Dendritic cell treated with granulocyte-macrophage colony-stimulating factor and Interleukin-4, amounts not matched to agents 40 ng/mL and 50 ng/mL, for 4 days (primary cell): Measurements from ENCODE around the gene ZMYND11.

Experiments used
- H3K27ac Mint-ChIP-seq: one replicate; pipeline ENCODE4 v1.8.0; 2022; ENCODE audit warnings: mild to moderate bottlenecking, mixed read lengths
- H3K27me3 Mint-ChIP-seq: one replicate; pipeline ENCODE4 v1.8.0; 2022; ENCODE audit warnings: mild to moderate bottlenecking, mixed read lengths
- H3K36me3 Mint-ChIP-seq: one replicate; pipeline ENCODE4 v1.8.0; 2022; ENCODE audit warnings: low read depth, mixed read lengths
- H3K4me1 Mint-ChIP-seq: one replicate; pipeline ENCODE4 v1.8.0; 2022; ENCODE audit warnings: low read depth, mixed read lengths
- H3K4me3 Mint-ChIP-seq: one replicate; pipeline ENCODE4 v1.8.0; 2022; ENCODE audit warnings: mild to moderate bottlenecking, moderate library complexity, mixed read lengths
- H3K9me3 Mint-ChIP-seq: one replicate; pipeline ENCODE4 v1.8.0; 2022; ENCODE audit warnings: mixed read lengths
- intact Hi-C: fragments of 100-400 bp; cut with micrococcal nuclease; formaldehyde crosslinking; loops from one replicate; pipeline ENCODE4 v1.15.0; 2022

The ZMYND11 gene

GRCh38 chr10:230758-231157 is 95.5 kb downstream of the ZMYND11 start:
- Mint-ChIP-seq H3K27me3 (no peaks in the 10 kb centered on the region), H3K9me3 (no peaks in the 10 kb centered on the region), H3K4me1 (no peaks in the 10 kb centered on the region), H3K36me3 (peaks cover 10% of the 10 kb centered on the region), H3K27ac (no peak overlapping the region), H3K4me3 (no peak overlapping the region)
- intact Hi-C loops = no loop called here

- H3K9me3 Mint-ChIP-seq = no peaks in the 10 kb centered on the region
- no peak overlapping the region for H3K27ac Mint-ChIP-seq
- no peak overlapping the region for H3K4me3 Mint-ChIP-seq
- no peaks in the 10 kb centered on the region for H3K27me3 Mint-ChIP-seq
- H3K36me3 Mint-ChIP-seq = peaks cover 10% of the 10 kb centered on the region
- intact Hi-C loops = no loop called here
- no peaks in the 10 kb centered on the region for H3K4me1 Mint-ChIP-seq
Measured at GRCh38 chr10:232061-232460, 96.8 kb downstream of the ZMYND11 start.

- no peak overlapping the region for H3K27ac Mint-ChIP-seq
- H3K4me3 Mint-ChIP-seq = no peak overlapping the region
- H3K9me3 Mint-ChIP-seq = no peaks in the 10 kb centered on the region
- intact Hi-C loops = no loop called here
- H3K27me3 Mint-ChIP-seq = no peaks in the 10 kb centered on the region
- peaks cover 10% of the 10 kb centered on the region for H3K36me3 Mint-ChIP-seq
- H3K4me1 Mint-ChIP-seq = no peaks in the 10 kb centered on the region
Measured at GRCh38 chr10:232878-233277, 97.6 kb downstream of the ZMYND11 start.

GRCh38 chr10:234708-235406 is 99.6 kb downstream of the ZMYND11 start:
- H3K27ac Mint-ChIP-seq = no peak overlapping the region
- no peaks in the 10 kb centered on the region for H3K27me3 Mint-ChIP-seq
- no peak overlapping the region for H3K4me3 Mint-ChIP-seq
- no peaks in the 10 kb centered on the region for H3K9me3 Mint-ChIP-seq
- H3K4me1 Mint-ChIP-seq = no peaks in the 10 kb centered on the region
- intact Hi-C loops = no loop called here
- H3K36me3 Mint-ChIP-seq = peaks cover 11% of the 10 kb centered on the region

GRCh38 chr10:235915-236314 is 100.7 kb downstream of the ZMYND11 start:
- no peaks in the 10 kb centered on the region for H3K27me3 Mint-ChIP-seq
- H3K4me1 Mint-ChIP-seq = no peaks in the 10 kb centered on the region
- H3K4me3 Mint-ChIP-seq = no peak overlapping the region
- peaks cover 18% of the 10 kb centered on the region for H3K36me3 Mint-ChIP-seq
- no peak overlapping the region for H3K27ac Mint-ChIP-seq
- intact Hi-C loops = no loop called here
- no peaks in the 10 kb centered on the region for H3K9me3 Mint-ChIP-seq

- peaks cover 16% of the 10 kb centered on the region for H3K36me3 Mint-ChIP-seq
- no peaks in the 10 kb centered on the region for H3K9me3 Mint-ChIP-seq
- H3K27me3 Mint-ChIP-seq = no peaks in the 10 kb centered on the region
- intact Hi-C loops = no loop called here
- no peaks in the 10 kb centered on the region for H3K4me1 Mint-ChIP-seq
- H3K4me3 Mint-ChIP-seq = no peak overlapping the region
- no peak overlapping the region for H3K27ac Mint-ChIP-seq
Measured at GRCh38 chr10:239109-239508, 103.9 kb downstream of the ZMYND11 start.

- no peaks in the 10 kb centered on the region for H3K4me1 Mint-ChIP-seq
Measured at GRCh38 chr10:241451-241850, 106.2 kb downstream of the ZMYND11 start.

GRCh38 chr10:241966-242643 is 106.8 kb downstream of the ZMYND11 start:
- intact Hi-C loops = no loop called here
- Mint-ChIP-seq H3K9me3 (no peaks in the 10 kb centered on the region), H3K27me3 (no peaks in the 10 kb centered on the region), H3K4me1 (no peaks in the 10 kb centered on the region), H3K4me3 (no peak overlapping the region), H3K27ac (no peak overlapping the region), H3K36me3 (peaks cover 24% of the 10 kb centered on the region)

More at GRCh38 chr10:241451-241850, 106.2 kb downstream of the ZMYND11 start:
- intact Hi-C loops = no loop called here
- Mint-ChIP-seq H3K9me3 (no peaks in the 10 kb centered on the region), H3K4me3 (no peak overlapping the region), H3K36me3 (peaks cover 17% of the 10 kb centered on the region), H3K27me3 (no peaks in the 10 kb centered on the region), H3K27ac (no peak overlapping the region)

- Mint-ChIP-seq H3K4me1 (no peaks in the 10 kb centered on the region), H3K4me3 (no peak overlapping the region), H3K27ac (no peak overlapping the region), H3K9me3 (no peaks in the 10 kb centered on the region), H3K27me3 (no peaks in the 10 kb centered on the region), H3K36me3 (peaks cover 45% of the 10 kb centered on the region)
- intact Hi-C loops = no loop called here
Measured at GRCh38 chr10:244227-244626, 109.0 kb downstream of the ZMYND11 start.

- H3K27me3 Mint-ChIP-seq = no peaks in the 10 kb centered on the region
- no peak overlapping the region for H3K27ac Mint-ChIP-seq
- intact Hi-C loops = no loop called here
- no peak overlapping the region for H3K4me3 Mint-ChIP-seq
- peaks cover 54% of the 10 kb centered on the region for H3K36me3 Mint-ChIP-seq
- no peaks in the 10 kb centered on the region for H3K4me1 Mint-ChIP-seq
- H3K9me3 Mint-ChIP-seq = no peaks in the 10 kb centered on the region
Measured at GRCh38 chr10:246431-246830, 111.2 kb downstream of the ZMYND11 start.

- Mint-ChIP-seq H3K27ac (no peak overlapping the region), H3K4me3 (no peak overlapping the region), H3K4me1 (no peaks in the 10 kb centered on the region), H3K9me3 (no peaks in the 10 kb centered on the region), H3K27me3 (no peaks in the 10 kb centered on the region), H3K36me3 (peaks cover 62% of the 10 kb centered on the region)
- intact Hi-C loops = no loop called here
Measured at GRCh38 chr10:247480-247879, 112.2 kb downstream of the ZMYND11 start.

GRCh38 chr10:248307-248706 is 113.1 kb downstream of the ZMYND11 start:
- intact Hi-C loops = no loop called here
- Mint-ChIP-seq H3K4me1 (no peaks in the 10 kb centered on the region), H3K27ac (no peak overlapping the region), H3K9me3 (no peaks in the 10 kb centered on the region), H3K27me3 (no peaks in the 10 kb centered on the region), H3K4me3 (no peak overlapping the region), H3K36me3 (peaks cover 62% of the 10 kb centered on the region)

- Mint-ChIP-seq H3K27me3 (no peaks in the 10 kb centered on the region), H3K27ac (no peak overlapping the region), H3K4me1 (no peaks in the 10 kb centered on the region), H3K36me3 (peaks cover 69% of the 10 kb centered on the region), H3K4me3 (no peak overlapping the region), H3K9me3 (no peaks in the 10 kb centered on the region)
- intact Hi-C loops = no loop called here
Measured at GRCh38 chr10:251982-252582, 116.8 kb downstream of the ZMYND11 start.

- Mint-ChIP-seq H3K4me1 (peaks cover 21% of the 10 kb centered on the region), H3K27me3 (no peaks in the 10 kb centered on the region), H3K9me3 (peaks cover 10% of the 10 kb centered on the region), H3K36me3 (no peaks in the 10 kb centered on the region), H3K4me3 (no peak overlapping the region), H3K27ac (peak overlapping the region; percentile 72)
- intact Hi-C loops = no loop called here
Measured at GRCh38 chr10:260819-261429, 125.7 kb downstream of the ZMYND11 start.
